HepG2 (cell line): ENCODE results near the gene MBNL3.

ENCODE experiments used
- HMGXB3 ChIP-seq: sonication (generic); formaldehyde crosslinking; IDR thresholded peaks from 2 replicates; pipeline ENCODE4 v1.4.0; 2020; ENCODE audit warnings: missing genetic modification reagents, borderline replicate concordance
- MLX ChIP-seq: IDR thresholded peaks from 2 replicates; pipeline ENCODE4 v1.6.1; 2016

GRCh38 chrX:132468454-132468853, 20.4 kb downstream of the MBNL3 start:
- TF ChIP-seq HMGXB3 (CRISPR knock-in tag) (no peak), MLX (no peak)
